ENCODE results near the gene NOP16.

GRCh38 chr5:176384991-176385390 lies 3.4 kb downstream of the NOP16 start:
- TF ChIP-seq, protein P1, sequence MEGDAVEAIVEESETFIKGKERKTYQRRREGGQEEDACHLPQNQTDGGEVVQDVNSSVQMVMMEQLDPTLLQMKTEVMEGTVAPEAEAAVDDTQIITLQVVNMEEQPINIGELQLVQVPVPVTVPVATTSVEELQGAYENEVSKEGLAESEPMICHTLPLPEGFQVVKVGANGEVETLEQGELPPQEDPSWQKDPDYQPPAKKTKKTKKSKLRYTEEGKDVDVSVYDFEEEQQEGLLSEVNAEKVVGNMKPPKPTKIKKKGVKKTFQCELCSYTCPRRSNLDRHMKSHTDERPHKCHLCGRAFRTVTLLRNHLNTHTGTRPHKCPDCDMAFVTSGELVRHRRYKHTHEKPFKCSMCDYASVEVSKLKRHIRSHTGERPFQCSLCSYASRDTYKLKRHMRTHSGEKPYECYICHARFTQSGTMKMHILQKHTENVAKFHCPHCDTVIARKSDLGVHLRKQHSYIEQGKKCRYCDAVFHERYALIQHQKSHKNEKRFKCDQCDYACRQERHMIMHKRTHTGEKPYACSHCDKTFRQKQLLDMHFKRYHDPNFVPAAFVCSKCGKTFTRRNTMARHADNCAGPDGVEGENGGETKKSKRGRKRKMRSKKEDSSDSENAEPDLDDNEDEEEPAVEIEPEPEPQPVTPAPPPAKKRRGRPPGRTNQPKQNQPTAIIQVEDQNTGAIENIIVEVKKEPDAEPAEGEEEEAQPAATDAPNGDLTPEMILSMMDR (IDR thresholded peaks at IDR 0.05): no peak
- TF ChIP-seq POLR2A (IDR thresholded peaks at IDR 0.05): no peak
